Right renal pelvis (tissue), 4 donors: ENCODE data around the gene PHACTR4. TPM values are rescaled to one million over a fixed set of nuclear protein-coding genes. Genes with fewer than 3 reads are reported as not detected.
"Not testable (repeated sequence)": the region's sequence is repeated elsewhere in the genome, so short reads cannot be mapped to it uniquely, and the experiment has no call there.

Experiments used
- DNase-seq, 4 donors: peaks; one replicate each; pipeline ENCODE4 v3.0.0-alpha.2; 2013; ENCODE audit warnings: low read depth in 4 of 4, low spot score in 3 of 4, missing footprints in 1 of 4
- polyA plus RNA-seq, 4 donors: library from polyadenylated mRNA; unstranded; fragments of 120-200 nt; gene quantifications; one replicate each; pipeline ENCODE4 v1.2.1, GENCODE V29; 2013; ENCODE audit not compliant: insufficient read length in 4 of 4

Gene PHACTR4
- 10 to 100 TPM; 70.8 to 99.2 (median 87.8) TPM for polyA plus RNA-seq

- DNase-seq: peak; percentile 85 to 90 (median 86)
Measured at GRCh38 chr1:28369371-28370238, at the start of gene PHACTR4. Gene PHACTR4, plus strand, starts transcription at chr1:28369740. Its CDS starts 37,708 bp downstream, at chr1:28407448.

DNA sequence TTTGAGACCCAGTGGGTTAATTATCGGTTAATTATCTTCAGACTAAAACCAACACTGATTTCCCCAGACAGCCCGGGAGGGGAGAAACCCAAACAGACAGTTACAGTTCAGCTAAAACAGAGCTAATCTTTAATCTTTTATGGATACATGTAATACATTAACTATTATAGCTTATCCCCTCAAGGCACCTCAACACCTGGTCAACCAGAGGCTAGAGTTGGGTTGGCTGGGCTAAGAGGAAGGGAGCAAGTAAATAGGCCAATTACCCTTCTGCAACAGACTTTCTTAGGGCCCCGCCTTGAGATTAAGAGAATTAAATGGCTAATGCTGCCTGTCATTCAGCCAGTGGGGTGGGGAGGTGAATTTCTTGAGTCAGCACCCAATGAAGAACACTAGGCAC, 47.3 kb upstream of the PHACTR4 start:
- peak in 3 of 4 donors; percentile 45 to 68 (median 57) for DNase-seq

GRCh38 chr1:28323720-28324119, 45.8 kb upstream of the PHACTR4 start:
- no peak for DNase-seq

DNA sequence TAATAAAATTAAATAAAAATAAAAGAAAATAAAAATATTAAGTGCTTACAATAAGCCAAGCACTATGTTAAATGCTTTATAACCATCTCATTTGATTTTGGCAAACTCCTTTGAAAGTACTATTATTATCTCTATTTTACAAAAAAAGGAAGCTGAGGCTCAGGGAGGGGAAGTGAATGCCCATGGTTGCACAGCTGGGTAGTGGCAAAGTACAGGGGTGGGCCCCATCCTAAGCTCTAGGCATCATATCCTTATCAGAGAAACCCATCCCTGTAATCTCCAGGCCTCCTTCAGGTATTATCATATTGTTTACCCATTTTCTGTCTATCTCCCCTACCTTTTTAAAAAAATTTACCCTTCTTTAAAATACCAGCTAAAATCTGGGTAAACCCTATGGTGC, 43.0 kb upstream of the PHACTR4 start:
- no peak for DNase-seq

GRCh38 chr1:28326984-28327383, 42.6 kb upstream of the PHACTR4 start:
- DNase-seq: no peak

GRCh38 chr1:28327431-28327830, 42.1 kb upstream of the PHACTR4 start:
- DNase-seq: not testable (repeated sequence)

GRCh38 chr1:28328228-28328648, 41.3 kb upstream of the PHACTR4 start:
- DNase-seq: no peak

GRCh38 chr1:28329395-28330153, 40.0 kb upstream of the PHACTR4 start:
- DNase-seq: no peak

DNA sequence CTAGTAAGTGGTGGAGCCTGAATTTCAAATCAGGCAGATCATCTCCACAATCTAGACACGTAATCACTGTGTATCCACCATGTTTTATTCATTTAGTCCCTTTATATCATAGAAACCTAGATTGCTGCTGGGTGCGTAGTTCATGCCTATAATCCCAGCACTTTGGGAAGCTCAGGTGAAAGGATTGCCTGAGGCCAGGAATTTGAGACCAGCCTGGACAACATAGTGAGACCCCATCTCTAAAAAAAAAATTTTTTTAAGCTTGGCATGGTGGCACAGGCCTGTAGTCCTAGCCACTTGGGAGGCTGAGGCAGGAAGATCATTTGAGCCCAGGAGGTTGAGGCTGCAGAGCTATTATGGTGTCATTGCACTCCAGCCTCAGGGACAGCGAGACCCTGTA, 30.6 kb upstream of the PHACTR4 start:
- no peak for DNase-seq

DNA sequence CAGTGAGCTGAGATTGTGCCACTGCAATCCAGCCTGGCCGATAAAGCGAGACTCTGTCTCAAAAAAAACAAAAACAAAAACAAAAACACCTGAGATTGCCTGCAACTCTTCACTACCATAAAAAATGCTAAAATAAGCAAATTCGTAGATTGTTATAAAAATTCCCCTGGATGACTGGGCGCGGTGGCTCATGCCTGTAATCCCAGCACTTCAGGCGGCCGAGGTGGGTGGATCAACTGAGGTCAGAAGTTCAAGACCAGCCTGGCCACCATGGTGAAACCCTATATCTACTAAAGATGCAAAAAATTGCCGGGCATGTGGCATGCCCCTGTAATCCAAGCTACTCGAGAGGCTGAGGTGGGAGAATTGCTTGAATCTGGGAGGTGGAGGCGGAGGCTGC, 30.0 kb upstream of the PHACTR4 start:
- no peak for DNase-seq

DNA sequence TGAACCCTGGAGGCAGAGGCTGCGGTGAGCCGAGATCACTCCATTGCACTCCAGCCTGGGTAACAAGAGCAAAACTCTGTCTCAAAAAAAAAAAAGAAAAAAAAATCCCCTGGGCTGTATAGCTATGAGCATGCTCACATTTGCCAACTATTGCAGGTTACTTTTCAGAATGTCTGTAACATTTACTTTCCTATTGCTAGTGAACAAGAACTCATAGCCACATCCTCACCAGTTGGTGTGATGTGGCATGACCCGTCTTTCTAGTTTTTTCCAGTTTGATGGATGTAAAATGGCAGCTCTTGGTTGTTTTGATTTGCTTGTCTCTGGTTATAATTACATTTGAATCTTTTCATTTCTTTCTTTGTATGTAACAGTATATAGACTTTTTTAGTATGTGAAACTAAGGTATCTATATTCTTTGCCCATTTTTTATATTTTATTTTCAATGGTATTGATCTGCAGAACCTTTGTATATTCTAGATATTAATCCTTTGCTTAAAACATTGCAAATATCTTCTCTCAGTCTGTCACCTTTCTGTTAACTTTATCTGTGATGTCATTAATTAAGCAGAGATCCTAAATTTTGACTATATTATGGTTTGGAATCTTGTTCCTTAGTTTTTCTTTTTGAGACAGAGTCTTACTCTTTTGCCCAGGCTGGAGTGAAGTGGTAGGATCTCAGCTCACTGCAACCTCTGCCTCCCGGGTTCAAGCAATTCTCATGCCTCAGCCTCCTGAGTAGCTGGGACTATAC, 29.1 kb upstream of the PHACTR4 start:
- DNase-seq: no peak

- DNase-seq: no peak
Measured at GRCh38 chr1:28341591-28341990, 27.9 kb upstream of the PHACTR4 start.

DNA sequence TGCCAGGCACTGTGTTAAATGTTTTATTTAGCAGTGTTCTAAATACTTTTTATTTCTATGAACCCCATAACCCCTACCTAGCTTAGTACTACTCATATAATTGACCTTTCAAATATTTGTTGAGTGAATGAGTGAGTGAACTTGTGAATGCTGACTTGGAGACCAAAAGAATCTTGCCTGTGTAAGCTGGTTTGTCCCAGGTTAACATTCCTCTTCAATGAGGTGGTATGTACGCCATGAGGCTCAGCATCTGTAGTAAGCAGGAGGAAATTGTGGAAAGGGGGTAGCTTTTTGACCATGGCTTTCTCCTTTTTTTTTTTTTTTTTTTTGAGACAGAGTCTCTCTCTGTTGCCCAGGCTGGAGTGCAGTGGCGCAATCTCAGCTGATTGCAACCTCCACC, 26.1 kb upstream of the PHACTR4 start:
- no peak for DNase-seq

- DNase-seq: not testable (repeated sequence)
Measured at GRCh38 chr1:28353248-28353810, 16.2 kb upstream of the PHACTR4 start.

DNA sequence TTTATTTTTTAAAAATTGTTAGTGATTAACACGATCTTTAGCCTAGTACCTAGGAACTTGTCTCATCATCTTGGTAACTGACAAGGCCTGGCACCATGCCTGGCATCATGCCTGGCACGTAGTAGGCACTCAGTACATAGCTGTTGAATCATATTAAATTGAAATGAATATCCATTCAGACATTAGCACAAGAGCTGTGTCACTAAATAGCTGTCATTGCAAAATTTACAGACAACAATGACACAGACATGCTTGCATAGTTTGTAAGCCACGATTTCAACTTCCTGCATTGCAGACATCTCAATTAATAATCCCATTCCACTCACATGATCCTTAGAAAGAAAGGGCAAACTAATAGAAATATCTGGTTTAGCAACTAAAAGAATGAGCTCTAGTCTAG, 15.4 kb upstream of the PHACTR4 start:
- DNase-seq: no peak

DNA sequence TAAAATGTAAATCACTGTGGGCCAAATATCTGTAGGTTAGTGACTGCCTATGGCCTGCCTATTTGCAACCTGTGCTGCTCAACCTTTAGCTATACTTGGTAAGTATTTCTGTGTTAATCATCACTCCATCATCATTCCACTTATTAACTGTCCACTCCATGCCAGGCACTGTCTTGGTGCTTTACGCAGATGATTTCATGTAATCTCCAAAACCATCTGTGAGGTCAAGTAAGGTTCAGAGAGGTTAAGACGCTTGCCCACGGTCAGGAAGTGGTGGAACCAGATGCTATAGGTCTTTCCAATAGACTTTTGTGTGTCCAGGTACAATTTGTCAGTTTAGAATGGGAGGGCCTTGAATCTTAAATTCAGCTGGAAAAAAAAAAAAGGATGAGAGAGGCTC, 10.8 kb upstream of the PHACTR4 start:
- no peak for DNase-seq

DNA sequence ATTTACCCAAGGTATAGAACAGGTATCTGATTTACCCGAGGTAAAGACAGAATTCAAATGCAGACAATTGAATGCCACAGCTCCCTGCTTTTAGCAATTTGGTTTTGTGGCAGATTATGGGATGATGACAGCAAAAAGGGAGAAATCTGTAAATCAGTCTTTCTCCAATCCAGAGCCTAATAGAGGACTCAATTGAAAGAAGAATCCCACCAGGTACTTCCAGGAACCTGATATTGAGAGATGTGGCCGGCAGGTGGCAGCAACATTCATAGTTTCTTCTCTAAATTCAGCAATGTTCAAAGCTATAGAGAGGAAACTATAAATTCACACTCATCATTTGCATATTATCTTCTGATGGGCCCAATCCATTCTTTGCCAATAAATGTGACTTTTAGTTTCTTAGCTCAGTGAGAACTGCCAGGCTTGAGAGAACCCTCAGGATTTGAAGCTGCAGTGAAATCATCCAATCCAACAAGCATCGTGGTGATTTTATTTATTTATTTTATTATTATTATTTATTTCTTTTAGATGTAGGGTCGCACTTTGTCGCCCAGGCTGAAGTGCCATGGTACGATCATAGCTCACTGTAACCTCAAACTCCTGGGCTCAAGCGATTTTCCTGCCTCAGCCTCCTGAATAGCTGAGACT, 9.8 kb upstream of the PHACTR4 start:
- peak in 3 of 4 donors; percentile 33 to 45 (median 44) for DNase-seq

GRCh38 chr1:28364888-28365287, 4.7 kb upstream of the PHACTR4 start:
- no peak for DNase-seq

- peak in 1 of 4 donors; percentile 14 for DNase-seq
Measured at GRCh38 chr1:28365864-28366263, 3.7 kb upstream of the PHACTR4 start.

GRCh38 chr1:28368608-28369007, 932 bp upstream of the PHACTR4 start:
- not testable (repeated sequence) for DNase-seq
